K562 (cell line): ENCODE measurements around the gene POLR3A. TPM values are rescaled to one million over a fixed set of nuclear protein-coding genes. Genes with fewer than 3 reads are reported as not detected.

ENCODE experiments used
- ATAC-seq: fragments of 200-7000 bp; cut with Tn5 transposase; 3 replicates; pipeline ENCODE4 v1.9.1; 2020; ENCODE audit warnings: moderate library complexity
- BruUV-seq: library from RNA; stranded (reverse); fragments of 400-500 nt; replicated peaks from 2 replicates; lab custom pipeline; 2021; lab: Mats Ljungman, UMichigan
- CTCF ChIA-PET: fragments of 300-600 bp; formaldehyde crosslinking; extraction: SDS; loops from one replicate; lab custom pipeline; 2021; ENCODE audit warnings: low intra/inter-chr PET ratio; lab: Yijun Ruan, JAX
- POLR2A ChIA-PET: fragments of 300-600, 350-650 bp; sonication (Branson Sonifier 250); formaldehyde crosslinking; extraction: SDS; loops from one replicate; lab custom pipeline; 2021; ENCODE audit warnings: antibody characterized with exemption, inconsistent platforms; lab: Yijun Ruan, JAX
- DNase-seq, 4 experiments: peaks; one replicate each; pipeline versions ENCODE4 v3.0.0 to v3.0.0-alpha.2; 2011 to 2018; ENCODE audit warnings: low spot score in 3 of 4, mixed read lengths in 3 of 4; ENCODE audit errors: extremely low read depth in 1 of 4
- FAIRE-seq: peaks from 2 replicates; lab custom pipeline; 2011; peaks lifted over from hg19 to GRCh38; lab: Jason Lieb, UNC
- H2AFZ ChIP-seq: 2 replicates; pipeline ENCODE4 v1.6.0; 2011; ENCODE audit warnings: low read depth, low read length, control low read depth, inconsistent platforms
- H3K27ac ChIP-seq: fragments of 200-600 bp; 3 replicates; pipeline ENCODE4 v1.8.0; 2011; ENCODE audit warnings: low read depth, mild to moderate bottlenecking, control low read depth, inconsistent platforms, low read length, moderate library complexity, mixed read lengths; ENCODE audit errors: extremely low read depth
- H3K27me3 ChIP-seq, 2 experiments: fragments of 300-600 bp in 1 of 2; 2 replicates in 1 of 2; 3 replicates in 1 of 2; pipeline versions ENCODE4 v1.6.0 to v1.8.0; 2011; ENCODE audit warnings: inconsistent platforms in 2 of 2, low read length in 2 of 2, mild to moderate bottlenecking in 1 of 2, mixed read lengths in 1 of 2, moderate library complexity in 1 of 2; ENCODE audit not compliant: control insufficient read depth in 2 of 2, insufficient read depth in 2 of 2
- H3K36me3 ChIP-seq: fragments of 300-600 bp; 3 replicates; pipeline ENCODE4 v1.8.0; 2011; ENCODE audit warnings: mild to moderate bottlenecking, low read length, inconsistent platforms; ENCODE audit not compliant: control insufficient read depth, insufficient read depth
- H3K4me1 ChIP-seq, 2 experiments: fragments of 200-600 bp in 1 of 2; replicated peaks in 1 of 2; 2 replicates in 1 of 2; 3 replicates in 1 of 2; pipeline versions ENCODE4 v1.5.1 to v1.8.0; 2011; ENCODE audit warnings: inconsistent platforms in 2 of 2, low read length in 2 of 2, mild to moderate bottlenecking in 1 of 2, mixed read lengths in 1 of 2, moderate library complexity in 1 of 2; ENCODE audit not compliant: control insufficient read depth in 2 of 2, insufficient read depth in 2 of 2
- H3K4me2 ChIP-seq: 2 replicates; pipeline ENCODE4 v1.6.1; 2011; ENCODE audit warnings: low read length, control low read depth, inconsistent platforms, mixed read lengths; ENCODE audit not compliant: insufficient read depth
- H3K4me3 ChIP-seq: fragments of 200-600 bp; sonication (generic), shearing (Covaris generic); 2 replicates; pipeline ENCODE4 v1.5.1; 2016; ENCODE audit warnings: control low read depth, inconsistent platforms
- H3K79me2 ChIP-seq: fragments of 200-600 bp; 3 replicates; pipeline ENCODE4 v1.8.0; 2011; ENCODE audit warnings: low read length, inconsistent platforms; ENCODE audit not compliant: control insufficient read depth, insufficient read depth
- H3K9ac ChIP-seq, 2 experiments: 2 replicates each; pipeline versions ENCODE4 v1.6.0 to v1.6.1; 2011; ENCODE audit warnings: low read depth in 2 of 2, low read length in 2 of 2, control low read depth in 1 of 2, inconsistent platforms in 1 of 2, mild to moderate bottlenecking in 1 of 2, mixed read lengths in 1 of 2; ENCODE audit not compliant: insufficient read depth in 1 of 2
- H3K9me1 ChIP-seq: one replicate; pipeline ENCODE4 v1.6.0; 2011; ENCODE audit warnings: inconsistent platforms, mild to moderate bottlenecking, low read length, moderate library complexity; ENCODE audit not compliant: control insufficient read depth, insufficient read depth
- H3K9me3 ChIP-seq: replicated peaks from 2 replicates; pipeline ENCODE4 v1.5.1; 2011; ENCODE audit warnings: low read depth, low read length, inconsistent platforms; ENCODE audit not compliant: control insufficient read depth, insufficient read depth
- H4K20me1 ChIP-seq: replicated peaks from 2 replicates; pipeline ENCODE4 v1.6.1; 2011; ENCODE audit warnings: low read length, inconsistent platforms, mixed read lengths; ENCODE audit not compliant: control insufficient read depth, insufficient read depth
- RBM17 ChIP-seq: fragments of 200-400 bp; formaldehyde crosslinking; IDR thresholded peaks from 2 replicates; pipeline ENCODE4 v1.6.1; 2017; ENCODE audit warnings: low read depth, mild to moderate bottlenecking, low read length, borderline replicate concordance
- TRIM24 ChIP-seq, 2 experiments: fragments of 450-650 bp; IDR thresholded peaks; 2 replicates each; pipeline ENCODE4 v1.6.1; 2016
- WGBS: fragments of 100-300 bp; shearing (Covaris generic); methylation state at CpG from one replicate; pipeline ENCODE4 v1.1.6; 2016; ENCODE audit warnings: low coverage, mixed read lengths; ENCODE audit not compliant: insufficient coverage; ENCODE audit errors: missing lambda C conversion rate; 5-methylcytosine and 5-hydroxymethylcytosine counted together
- in situ Hi-C: fragments of 300-500 bp; cut with MboI; formaldehyde crosslinking; loops from 4 replicates; pipeline ENCODE4 v1.15.0; 2018; ENCODE audit warnings: inconsistent platforms, mixed read lengths
- intact Hi-C: fragments of 100-400 bp; cut with micrococcal nuclease; formaldehyde crosslinking; loops from 2 replicates; pipeline ENCODE4 v1.14.2; 2022
- polyA plus RNA-seq, 8 experiments: library from polyadenylated mRNA; depleted of rRNA in 4 of 8; stranded (reverse) in 5 of 8; unstranded in 3 of 8; fragments of >200 nt; fragmentation: Nextera tagmentation in 2 of 8; fragmentation: Illumina TruSeq in 1 of 8; extraction: Ambion mirVana in 2 of 8; extraction: Trizol in 1 of 8; gene quantifications; 2 replicates each; pipeline versions ENCODE4 v1.2.1 to v1.2.3, GENCODE V29; 2011 to 2014; ENCODE audit warnings: inconsistent platforms in 1 of 8, missing spikeins in 1 of 8
- total RNA-seq, 7 experiments: library from RNA; depleted of rRNA in 6 of 7; stranded (reverse); fragments of >200 nt in 6 of 7; fragmentation: Illumina TruSeq in 2 of 7; extraction: Trizol in 2 of 7; gene quantifications; 2 replicates each; pipeline versions ENCODE4 v1.2.1 to v1.2.3, GENCODE V29; 2011 to 2021; ENCODE audit warnings: low replicate concordance in 1 of 7
- TF ChIP-seq, protein P1 (sequence below), 2 experiments: fragments of 450-650 bp in 1 of 2; IDR thresholded peaks; 2 replicates each; pipeline ENCODE4 v1.6.1; 2011 to 2017; ENCODE audit warnings: low read depth in 2 of 2, antibody characterized with exemption in 1 of 2, borderline replicate concordance in 1 of 2, low read length in 1 of 2, mild to moderate bottlenecking in 1 of 2, mixed read lengths in 1 of 2; ENCODE audit not compliant: control insufficient read depth in 1 of 2
- TF ChIP-seq, protein P2 (sequence below): fragments of 200-600 bp; sonication (generic); IDR thresholded peaks from one replicate; pipeline ENCODE4 v1.6.1; 2012; ENCODE audit warnings: mild to moderate bottlenecking, low read depth, low read length, inconsistent platforms

Gene POLR3A
- total and polyA plus RNA-seq, 9 of the 15 experiments (the other 6 are each of a cell fraction or from before 2014, with no cell fraction given): 14.9 to 37.0 (median 26.7) TPM

DNA sequence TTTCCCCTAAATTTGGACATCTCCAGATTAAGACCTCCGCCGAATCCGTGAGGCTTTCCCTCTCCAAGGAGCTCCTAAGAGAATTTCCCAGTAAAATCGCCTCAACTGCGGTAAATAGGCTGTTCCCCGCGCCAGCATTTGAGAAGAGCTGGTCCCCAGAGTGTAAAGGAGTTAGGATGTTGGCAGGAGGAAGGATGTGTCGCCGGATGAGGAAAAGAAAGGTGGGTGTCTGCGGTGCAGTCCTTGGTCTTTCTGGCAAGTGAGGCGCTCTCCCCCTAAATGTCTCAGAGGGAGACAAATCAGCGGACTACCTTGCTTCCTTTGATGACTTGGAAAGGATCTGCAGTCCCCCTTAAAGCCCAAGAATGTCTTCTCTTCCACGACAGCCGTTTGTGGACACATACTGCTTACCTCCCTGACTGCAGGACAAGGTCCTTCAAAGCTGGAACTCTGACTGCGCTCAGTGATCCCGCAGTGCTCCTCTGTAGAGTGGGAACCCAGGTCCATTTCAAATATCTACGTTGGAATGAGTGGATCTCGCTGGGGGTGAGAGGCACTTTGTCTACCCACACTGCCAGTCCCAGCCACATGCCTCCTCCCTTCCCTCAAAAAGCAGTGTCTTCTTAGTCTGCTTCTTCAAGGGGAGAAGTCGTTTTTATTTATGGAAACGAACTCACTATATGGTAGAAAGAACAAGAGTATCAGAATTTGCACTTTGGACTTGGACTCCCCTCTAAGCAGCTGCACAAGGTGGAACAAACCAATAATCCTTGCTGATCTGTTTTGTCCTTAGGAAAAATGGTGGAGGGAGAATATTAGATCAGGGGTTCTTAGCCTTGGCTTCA lies 101.7 kb downstream of the POLR3A start:
- peaks cover 33 to 34% of the 10 kb centered on the region in 2 experiments; a peak in 4 of 5 replicates for H3K4me1 ChIP-seq
- peak overlapping the region; percentile 50 for H3K4me2 ChIP-seq
- H3K9me3 ChIP-seq: no peaks in the 10 kb centered on the region
- H3K27ac ChIP-seq: no peak overlapping the region
- peaks cover 35% of the 10 kb centered on the region for H3K79me2 ChIP-seq
- BruUV-seq: TSS peak; percentile 82
- ATAC-seq (no peak; the same call in 2 of the 3 replicates), DNase-seq (no peak), FAIRE-seq (no peak)
- no peaks in the 10 kb centered on the region for H3K27me3 ChIP-seq
- peak overlapping the region; percentile 49 for H2AFZ ChIP-seq
- peak overlapping the region; percentile 71 for H3K4me3 ChIP-seq
- WGBS: 54% methylated on average over 20 of the region's 20 CpGs
- H3K9ac ChIP-seq: peak overlapping the region; percentile 73 to 99; a peak in 2 of 4 replicates
- no peaks in the 10 kb centered on the region for H3K9me1 ChIP-seq
- CTCF ChIA-PET: interaction anchor here (0.6 kb wide), 1 partner anchor 39 kb away, joined by 4 read pairs; no protein-coding TSS in a partner anchor
- POLR2A ChIA-PET: interaction anchor here (0.6 to 10.4 kb wide), 5 partner anchors 8 to 46 kb away, joined by 3 to 89 read pairs (median 6); no protein-coding TSS in a partner anchor
- intact Hi-C loops: loop anchor here (5.0 kb wide), 2 partner anchors 45 to 80 kb away; no protein-coding TSS in a partner anchor
- peaks cover 7% of the 10 kb centered on the region; the same call in 1 of the 3 replicates for H3K36me3 ChIP-seq
- in situ Hi-C loops: no loop called here
- H4K20me1 ChIP-seq: peaks cover 5% of the 10 kb centered on the region; the same call in 1 of the 2 replicates
- TF ChIP-seq, protein P1, sequence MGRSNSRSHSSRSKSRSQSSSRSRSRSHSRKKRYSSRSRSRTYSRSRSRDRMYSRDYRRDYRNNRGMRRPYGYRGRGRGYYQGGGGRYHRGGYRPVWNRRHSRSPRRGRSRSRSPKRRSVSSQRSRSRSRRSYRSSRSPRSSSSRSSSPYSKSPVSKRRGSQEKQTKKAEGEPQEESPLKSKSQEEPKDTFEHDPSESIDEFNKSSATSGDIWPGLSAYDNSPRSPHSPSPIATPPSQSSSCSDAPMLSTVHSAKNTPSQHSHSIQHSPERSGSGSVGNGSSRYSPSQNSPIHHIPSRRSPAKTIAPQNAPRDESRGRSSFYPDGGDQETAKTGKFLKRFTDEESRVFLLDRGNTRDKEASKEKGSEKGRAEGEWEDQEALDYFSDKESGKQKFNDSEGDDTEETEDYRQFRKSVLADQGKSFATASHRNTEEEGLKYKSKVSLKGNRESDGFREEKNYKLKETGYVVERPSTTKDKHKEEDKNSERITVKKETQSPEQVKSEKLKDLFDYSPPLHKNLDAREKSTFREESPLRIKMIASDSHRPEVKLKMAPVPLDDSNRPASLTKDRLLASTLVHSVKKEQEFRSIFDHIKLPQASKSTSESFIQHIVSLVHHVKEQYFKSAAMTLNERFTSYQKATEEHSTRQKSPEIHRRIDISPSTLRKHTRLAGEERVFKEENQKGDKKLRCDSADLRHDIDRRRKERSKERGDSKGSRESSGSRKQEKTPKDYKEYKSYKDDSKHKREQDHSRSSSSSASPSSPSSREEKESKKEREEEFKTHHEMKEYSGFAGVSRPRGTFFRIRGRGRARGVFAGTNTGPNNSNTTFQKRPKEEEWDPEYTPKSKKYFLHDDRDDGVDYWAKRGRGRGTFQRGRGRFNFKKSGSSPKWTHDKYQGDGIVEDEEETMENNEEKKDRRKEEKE (IDR thresholded peaks at IDR 0.05; ENCODE audit: borderline replicate concordance in 1 of 2, control insufficient read depth in 1 of 2, low read depth in 2 of 2, low read length in 1 of 2): no peak
- TF ChIP-seq RBM17: no peak
- TF ChIP-seq, protein P2, sequence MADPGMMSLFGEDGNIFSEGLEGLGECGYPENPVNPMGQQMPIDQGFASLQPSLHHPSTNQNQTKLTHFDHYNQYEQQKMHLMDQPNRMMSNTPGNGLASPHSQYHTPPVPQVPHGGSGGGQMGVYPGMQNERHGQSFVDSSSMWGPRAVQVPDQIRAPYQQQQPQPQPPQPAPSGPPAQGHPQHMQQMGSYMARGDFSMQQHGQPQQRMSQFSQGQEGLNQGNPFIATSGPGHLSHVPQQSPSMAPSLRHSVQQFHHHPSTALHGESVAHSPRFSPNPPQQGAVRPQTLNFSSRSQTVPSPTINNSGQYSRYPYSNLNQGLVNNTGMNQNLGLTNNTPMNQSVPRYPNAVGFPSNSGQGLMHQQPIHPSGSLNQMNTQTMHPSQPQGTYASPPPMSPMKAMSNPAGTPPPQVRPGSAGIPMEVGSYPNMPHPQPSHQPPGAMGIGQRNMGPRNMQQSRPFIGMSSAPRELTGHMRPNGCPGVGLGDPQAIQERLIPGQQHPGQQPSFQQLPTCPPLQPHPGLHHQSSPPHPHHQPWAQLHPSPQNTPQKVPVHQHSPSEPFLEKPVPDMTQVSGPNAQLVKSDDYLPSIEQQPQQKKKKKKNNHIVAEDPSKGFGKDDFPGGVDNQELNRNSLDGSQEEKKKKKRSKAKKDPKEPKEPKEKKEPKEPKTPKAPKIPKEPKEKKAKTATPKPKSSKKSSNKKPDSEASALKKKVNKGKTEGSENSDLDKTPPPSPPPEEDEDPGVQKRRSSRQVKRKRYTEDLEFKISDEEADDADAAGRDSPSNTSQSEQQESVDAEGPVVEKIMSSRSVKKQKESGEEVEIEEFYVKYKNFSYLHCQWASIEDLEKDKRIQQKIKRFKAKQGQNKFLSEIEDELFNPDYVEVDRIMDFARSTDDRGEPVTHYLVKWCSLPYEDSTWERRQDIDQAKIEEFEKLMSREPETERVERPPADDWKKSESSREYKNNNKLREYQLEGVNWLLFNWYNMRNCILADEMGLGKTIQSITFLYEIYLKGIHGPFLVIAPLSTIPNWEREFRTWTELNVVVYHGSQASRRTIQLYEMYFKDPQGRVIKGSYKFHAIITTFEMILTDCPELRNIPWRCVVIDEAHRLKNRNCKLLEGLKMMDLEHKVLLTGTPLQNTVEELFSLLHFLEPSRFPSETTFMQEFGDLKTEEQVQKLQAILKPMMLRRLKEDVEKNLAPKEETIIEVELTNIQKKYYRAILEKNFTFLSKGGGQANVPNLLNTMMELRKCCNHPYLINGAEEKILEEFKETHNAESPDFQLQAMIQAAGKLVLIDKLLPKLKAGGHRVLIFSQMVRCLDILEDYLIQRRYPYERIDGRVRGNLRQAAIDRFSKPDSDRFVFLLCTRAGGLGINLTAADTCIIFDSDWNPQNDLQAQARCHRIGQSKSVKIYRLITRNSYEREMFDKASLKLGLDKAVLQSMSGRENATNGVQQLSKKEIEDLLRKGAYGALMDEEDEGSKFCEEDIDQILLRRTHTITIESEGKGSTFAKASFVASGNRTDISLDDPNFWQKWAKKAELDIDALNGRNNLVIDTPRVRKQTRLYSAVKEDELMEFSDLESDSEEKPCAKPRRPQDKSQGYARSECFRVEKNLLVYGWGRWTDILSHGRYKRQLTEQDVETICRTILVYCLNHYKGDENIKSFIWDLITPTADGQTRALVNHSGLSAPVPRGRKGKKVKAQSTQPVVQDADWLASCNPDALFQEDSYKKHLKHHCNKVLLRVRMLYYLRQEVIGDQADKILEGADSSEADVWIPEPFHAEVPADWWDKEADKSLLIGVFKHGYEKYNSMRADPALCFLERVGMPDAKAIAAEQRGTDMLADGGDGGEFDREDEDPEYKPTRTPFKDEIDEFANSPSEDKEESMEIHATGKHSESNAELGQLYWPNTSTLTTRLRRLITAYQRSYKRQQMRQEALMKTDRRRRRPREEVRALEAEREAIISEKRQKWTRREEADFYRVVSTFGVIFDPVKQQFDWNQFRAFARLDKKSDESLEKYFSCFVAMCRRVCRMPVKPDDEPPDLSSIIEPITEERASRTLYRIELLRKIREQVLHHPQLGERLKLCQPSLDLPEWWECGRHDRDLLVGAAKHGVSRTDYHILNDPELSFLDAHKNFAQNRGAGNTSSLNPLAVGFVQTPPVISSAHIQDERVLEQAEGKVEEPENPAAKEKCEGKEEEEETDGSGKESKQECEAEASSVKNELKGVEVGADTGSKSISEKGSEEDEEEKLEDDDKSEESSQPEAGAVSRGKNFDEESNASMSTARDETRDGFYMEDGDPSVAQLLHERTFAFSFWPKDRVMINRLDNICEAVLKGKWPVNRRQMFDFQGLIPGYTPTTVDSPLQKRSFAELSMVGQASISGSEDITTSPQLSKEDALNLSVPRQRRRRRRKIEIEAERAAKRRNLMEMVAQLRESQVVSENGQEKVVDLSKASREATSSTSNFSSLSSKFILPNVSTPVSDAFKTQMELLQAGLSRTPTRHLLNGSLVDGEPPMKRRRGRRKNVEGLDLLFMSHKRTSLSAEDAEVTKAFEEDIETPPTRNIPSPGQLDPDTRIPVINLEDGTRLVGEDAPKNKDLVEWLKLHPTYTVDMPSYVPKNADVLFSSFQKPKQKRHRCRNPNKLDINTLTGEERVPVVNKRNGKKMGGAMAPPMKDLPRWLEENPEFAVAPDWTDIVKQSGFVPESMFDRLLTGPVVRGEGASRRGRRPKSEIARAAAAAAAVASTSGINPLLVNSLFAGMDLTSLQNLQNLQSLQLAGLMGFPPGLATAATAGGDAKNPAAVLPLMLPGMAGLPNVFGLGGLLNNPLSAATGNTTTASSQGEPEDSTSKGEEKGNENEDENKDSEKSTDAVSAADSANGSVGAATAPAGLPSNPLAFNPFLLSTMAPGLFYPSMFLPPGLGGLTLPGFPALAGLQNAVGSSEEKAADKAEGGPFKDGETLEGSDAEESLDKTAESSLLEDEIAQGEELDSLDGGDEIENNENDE: no peak
- TF ChIP-seq TRIM24 (IDR thresholded peaks at IDR 0.05): no peak
